ENCODE results near the gene GPX3. TPM values are rescaled to one million over a fixed set of nuclear protein-coding genes. Genes with fewer than 3 reads are reported as not detected.

GPX3 gene
- total RNA-seq, 6 experiments from 2014 or later, result 192 to 869 (median 343) TPM

DNA sequence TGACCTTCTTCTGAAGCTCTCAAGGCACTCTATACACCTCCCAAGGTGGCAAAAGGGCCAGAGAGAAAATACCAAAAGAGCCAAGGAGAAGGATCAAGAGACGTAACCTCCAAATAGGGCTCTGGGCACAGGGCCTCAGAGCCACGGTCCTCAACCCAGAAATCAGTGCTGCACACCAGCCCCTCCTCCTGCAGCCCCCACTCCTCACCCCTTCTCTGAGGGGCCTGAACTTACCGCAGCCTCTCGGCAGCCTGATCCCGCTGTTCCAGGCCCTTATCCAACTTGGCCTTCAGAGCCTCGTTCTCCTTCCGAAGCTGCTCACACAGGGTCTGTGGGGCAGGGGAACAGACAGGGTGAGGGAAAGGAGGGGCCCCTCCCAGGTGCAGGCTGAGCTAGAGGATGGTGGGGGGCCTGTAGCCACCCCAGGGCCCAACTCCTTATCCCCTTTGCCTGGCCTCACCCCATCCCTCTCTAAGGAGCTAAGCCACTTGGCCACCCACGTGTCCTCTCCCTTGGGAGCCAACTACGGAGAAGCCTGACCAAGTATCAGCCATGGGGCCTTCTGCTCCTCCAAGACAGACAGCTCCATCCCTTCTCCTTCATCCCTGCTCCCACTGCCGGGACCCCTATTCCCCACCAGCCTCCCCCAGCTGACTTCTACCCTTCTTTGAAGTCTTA is 31.7 kb downstream of the GPX3 start:
- intact Hi-C loops (cut with DNase I), result loop anchor here (5.0 kb wide), 2 partner anchors 65 to 115 kb away; no protein-coding TSS in a partner anchor
- H3K27ac ChIP-seq, result no peak overlapping the region
- peaks cover 0 to 68% (median 26%) of the 10 kb centered on the region in 4 donors for H3K36me3 ChIP-seq
- 58% methylated on average over 7 of the region's 10 CpGs for WGBS (ENCODE audit: insufficient coverage, low coverage, low lambda C conversion rate, missing lambda C conversion rate)
- TF ChIP-seq POLR2A (IDR thresholded peaks at IDR 0.05) (no peak), CTCF (IDR thresholded peaks at IDR 0.05) (no peak)
- ATAC-seq, result peak in 1 of 4 donors; percentile 15
- H3K27me3 ChIP-seq, result no peaks in the 10 kb centered on the region
- no peaks in the 10 kb centered on the region for H3K4me1 ChIP-seq
- no peak for DNase-seq
- H3K9me3 ChIP-seq, result no peaks in the 10 kb centered on the region
- H3K4me3 ChIP-seq, result no peak overlapping the region

DNA sequence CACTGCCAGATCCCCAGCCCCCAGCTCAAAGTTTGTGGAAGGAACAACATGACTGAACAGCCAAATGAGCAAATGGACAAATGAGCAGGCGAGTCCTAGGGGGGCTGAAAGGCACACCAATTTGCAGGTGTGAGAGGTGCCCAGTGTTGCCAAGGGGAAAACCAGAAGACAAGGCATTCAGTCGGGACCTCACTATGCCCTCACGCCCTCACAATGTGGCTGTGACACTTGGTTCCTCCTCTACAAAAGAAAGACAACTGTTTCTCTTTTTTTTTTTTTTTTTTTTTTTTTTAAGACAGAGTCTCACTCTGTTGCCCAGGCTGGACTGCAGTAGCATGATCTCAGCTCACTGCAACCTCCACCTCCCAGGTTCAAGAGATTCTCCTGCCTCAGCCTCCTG is 32.4 kb downstream of the GPX3 start:
- Histone ChIP-seq H3K36me3 (peaks cover 0 to 68% (median 30%) of the 10 kb centered on the region in 4 donors), H3K4me1 (no peaks in the 10 kb centered on the region), H3K27me3 (no peaks in the 10 kb centered on the region), H3K9me3 (no peaks in the 10 kb centered on the region), H3K27ac (no peak overlapping the region), H3K4me3 (no peak overlapping the region)
- ATAC-seq (no peak), DNase-seq (no peak)
- 90% methylated on average over 3 of the region's 3 CpGs for whole genome bisulfite sequencing (ENCODE audit: insufficient coverage, low coverage, low lambda C conversion rate, missing lambda C conversion rate)
- intact Hi-C loops (cut with DNase I), result loop anchor here (5.0 kb wide), 2 partner anchors 64 to 114 kb away; no protein-coding TSS in a partner anchor
- TF ChIP-seq CTCF (IDR thresholded peaks at IDR 0.05) (no peak), POLR2A (IDR thresholded peaks at IDR 0.05) (no peak)

DNA sequence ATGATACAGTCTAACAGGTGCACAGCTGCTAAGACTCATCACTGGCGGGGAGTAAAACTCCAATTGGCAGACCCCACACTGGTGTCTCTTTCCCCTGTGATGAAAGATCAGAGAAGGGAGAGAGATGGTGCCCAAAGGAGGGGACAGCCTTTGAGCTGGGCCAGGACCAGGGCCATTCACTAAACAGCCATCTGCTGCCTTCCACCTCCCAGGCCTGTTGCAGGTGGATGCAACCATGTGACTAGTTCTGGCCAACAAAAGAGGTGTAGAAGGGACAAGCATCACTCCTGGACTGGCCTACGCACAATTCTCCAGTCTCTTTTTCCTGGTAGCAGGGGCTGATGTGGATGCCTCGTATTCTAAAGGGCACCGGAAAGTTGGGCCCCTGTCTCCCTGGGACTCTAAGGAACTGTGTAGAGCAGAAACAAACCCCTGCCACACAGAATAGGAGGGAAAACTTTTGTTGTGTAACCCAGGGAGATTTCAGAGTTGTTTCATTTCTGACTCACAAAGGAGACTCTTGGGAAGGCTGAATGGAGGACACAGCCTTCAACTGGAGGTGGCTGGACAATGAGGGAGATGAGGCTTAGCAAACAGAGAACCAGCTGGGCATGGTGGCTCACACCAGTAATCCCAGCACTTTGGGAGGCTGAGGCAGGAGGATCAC is 33.5 kb downstream of the GPX3 start:
- Histone ChIP-seq H3K4me3 (no peak overlapping the region), H3K27ac (no peak overlapping the region), H3K36me3 (peaks cover 0 to 62% (median 33%) of the 10 kb centered on the region in 4 donors), H3K4me1 (peaks cover 0 to under 1% (median under 1%) of the 10 kb centered on the region in 4 donors), H3K27me3 (no peaks in the 10 kb centered on the region), H3K9me3 (no peaks in the 10 kb centered on the region)
- intact Hi-C loops (cut with DNase I), result loop anchor here (5.0 kb wide), 2 partner anchors 63 to 113 kb away; no protein-coding TSS in a partner anchor
- WGBS (ENCODE audit: insufficient coverage, low coverage, low lambda C conversion rate, missing lambda C conversion rate), result 69% methylated on average over 2 of the region's 4 CpGs
- TF ChIP-seq POLR2A (IDR thresholded peaks at IDR 0.05), result no peak
- TF ChIP-seq CTCF (IDR thresholded peaks at IDR 0.05), result no peak
- DNase-seq (no peak), ATAC-seq (no peak)

- DNase-seq (no peak), ATAC-seq (no peak)
- TF ChIP-seq POLR2A (IDR thresholded peaks at IDR 0.05) (no peak), CTCF (IDR thresholded peaks at IDR 0.05) (no peak)
- peaks cover 0 to 57% (median 32%) of the 10 kb centered on the region in 4 donors for H3K36me3 ChIP-seq
- H3K9me3 ChIP-seq, result no peaks in the 10 kb centered on the region
- intact Hi-C loops (cut with DNase I), result loop anchor here (5.0 kb wide), 2 partner anchors 63 to 113 kb away; no protein-coding TSS in a partner anchor
- no peak overlapping the region for H3K27ac ChIP-seq
- 89% methylated on average over 2 of the region's 3 CpGs for WGBS (ENCODE audit: insufficient coverage, low coverage, low lambda C conversion rate, missing lambda C conversion rate)
- no peak overlapping the region for H3K4me3 ChIP-seq
- no peaks in the 10 kb centered on the region for H3K27me3 ChIP-seq
- H3K4me1 ChIP-seq, result peaks cover 0 to 7% (median 3%) of the 10 kb centered on the region in 4 donors
Observed at GRCh38 chr5:151054709-151055108, 34.3 kb downstream of the GPX3 start.
